Measurements from ENCODE around the gene TFIP11. TPM values are rescaled to one million over a fixed set of nuclear protein-coding genes. Genes with fewer than 3 reads are reported as not detected.

Gene TFIP11
- total RNA-seq, 1 experiment from 2014 or later = 29.8 TPM

DNA sequence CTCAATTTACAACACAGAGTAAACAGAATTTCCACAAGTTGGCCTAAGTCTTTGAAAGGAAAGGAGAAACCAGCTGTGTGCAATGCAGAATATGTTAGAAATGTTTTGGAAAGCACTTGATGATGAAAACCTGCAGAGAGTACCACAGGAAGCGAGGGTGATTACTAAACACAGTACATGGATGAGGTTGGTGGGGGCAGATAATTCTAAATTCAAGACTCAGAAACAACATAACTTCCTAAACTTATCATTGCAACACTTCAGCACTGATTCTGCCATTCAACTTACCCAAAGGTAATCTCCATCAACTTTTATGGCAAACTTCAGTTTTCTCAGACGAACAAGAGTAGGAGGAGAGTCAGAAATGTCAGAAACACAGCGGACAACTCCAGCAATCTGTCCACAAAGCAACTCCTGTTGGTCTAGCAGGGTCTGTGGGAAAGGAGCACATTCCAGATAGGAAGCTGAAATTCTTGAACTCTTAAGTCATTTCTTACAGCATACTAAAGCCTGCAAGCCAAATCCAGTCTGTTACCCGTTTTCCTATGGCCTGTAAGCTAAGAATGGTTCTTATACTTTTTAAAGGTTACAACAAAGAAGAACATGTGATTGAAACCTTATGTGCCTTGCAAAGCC is 35.5 kb downstream of the TFIP11 start:
- Histone ChIP-seq H3K9me3 (ENCODE audit: control insufficient read depth, insufficient read depth, low read depth, low read length) (no peaks in the 10 kb centered on the region), H3K27ac (ENCODE audit: low read length) (no peak overlapping the region), H3K27me3 (ENCODE audit: control insufficient read depth, insufficient read depth, low read length) (no peaks in the 10 kb centered on the region), H3K4me3 (ENCODE audit: low read depth in 2 of 2, low read length in 2 of 2) (no peak overlapping the region), H3K36me3 (ENCODE audit: control insufficient read depth, insufficient read depth, low read length) (peaks cover 6% of the 10 kb centered on the region; the same call in 1 of the 2 replicates), H3K4me1 (ENCODE audit: control insufficient read depth, insufficient read depth, low read length) (peaks cover 18% of the 10 kb centered on the region)
- TF ChIP-seq, protein P1, sequence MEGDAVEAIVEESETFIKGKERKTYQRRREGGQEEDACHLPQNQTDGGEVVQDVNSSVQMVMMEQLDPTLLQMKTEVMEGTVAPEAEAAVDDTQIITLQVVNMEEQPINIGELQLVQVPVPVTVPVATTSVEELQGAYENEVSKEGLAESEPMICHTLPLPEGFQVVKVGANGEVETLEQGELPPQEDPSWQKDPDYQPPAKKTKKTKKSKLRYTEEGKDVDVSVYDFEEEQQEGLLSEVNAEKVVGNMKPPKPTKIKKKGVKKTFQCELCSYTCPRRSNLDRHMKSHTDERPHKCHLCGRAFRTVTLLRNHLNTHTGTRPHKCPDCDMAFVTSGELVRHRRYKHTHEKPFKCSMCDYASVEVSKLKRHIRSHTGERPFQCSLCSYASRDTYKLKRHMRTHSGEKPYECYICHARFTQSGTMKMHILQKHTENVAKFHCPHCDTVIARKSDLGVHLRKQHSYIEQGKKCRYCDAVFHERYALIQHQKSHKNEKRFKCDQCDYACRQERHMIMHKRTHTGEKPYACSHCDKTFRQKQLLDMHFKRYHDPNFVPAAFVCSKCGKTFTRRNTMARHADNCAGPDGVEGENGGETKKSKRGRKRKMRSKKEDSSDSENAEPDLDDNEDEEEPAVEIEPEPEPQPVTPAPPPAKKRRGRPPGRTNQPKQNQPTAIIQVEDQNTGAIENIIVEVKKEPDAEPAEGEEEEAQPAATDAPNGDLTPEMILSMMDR (IDR thresholded peaks at IDR 0.05) = no peak
- TF ChIP-seq, protein P2, sequence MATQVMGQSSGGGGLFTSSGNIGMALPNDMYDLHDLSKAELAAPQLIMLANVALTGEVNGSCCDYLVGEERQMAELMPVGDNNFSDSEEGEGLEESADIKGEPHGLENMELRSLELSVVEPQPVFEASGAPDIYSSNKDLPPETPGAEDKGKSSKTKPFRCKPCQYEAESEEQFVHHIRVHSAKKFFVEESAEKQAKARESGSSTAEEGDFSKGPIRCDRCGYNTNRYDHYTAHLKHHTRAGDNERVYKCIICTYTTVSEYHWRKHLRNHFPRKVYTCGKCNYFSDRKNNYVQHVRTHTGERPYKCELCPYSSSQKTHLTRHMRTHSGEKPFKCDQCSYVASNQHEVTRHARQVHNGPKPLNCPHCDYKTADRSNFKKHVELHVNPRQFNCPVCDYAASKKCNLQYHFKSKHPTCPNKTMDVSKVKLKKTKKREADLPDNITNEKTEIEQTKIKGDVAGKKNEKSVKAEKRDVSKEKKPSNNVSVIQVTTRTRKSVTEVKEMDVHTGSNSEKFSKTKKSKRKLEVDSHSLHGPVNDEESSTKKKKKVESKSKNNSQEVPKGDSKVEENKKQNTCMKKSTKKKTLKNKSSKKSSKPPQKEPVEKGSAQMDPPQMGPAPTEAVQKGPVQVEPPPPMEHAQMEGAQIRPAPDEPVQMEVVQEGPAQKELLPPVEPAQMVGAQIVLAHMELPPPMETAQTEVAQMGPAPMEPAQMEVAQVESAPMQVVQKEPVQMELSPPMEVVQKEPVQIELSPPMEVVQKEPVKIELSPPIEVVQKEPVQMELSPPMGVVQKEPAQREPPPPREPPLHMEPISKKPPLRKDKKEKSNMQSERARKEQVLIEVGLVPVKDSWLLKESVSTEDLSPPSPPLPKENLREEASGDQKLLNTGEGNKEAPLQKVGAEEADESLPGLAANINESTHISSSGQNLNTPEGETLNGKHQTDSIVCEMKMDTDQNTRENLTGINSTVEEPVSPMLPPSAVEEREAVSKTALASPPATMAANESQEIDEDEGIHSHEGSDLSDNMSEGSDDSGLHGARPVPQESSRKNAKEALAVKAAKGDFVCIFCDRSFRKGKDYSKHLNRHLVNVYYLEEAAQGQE (IDR thresholded peaks at IDR 0.05; ENCODE audit: insufficient read depth in 1 of 2, low read depth in 2 of 2, low read length in 1 of 2) = no peak
- TF ChIP-seq POLR2AphosphoS5 (IDR thresholded peaks at IDR 0.05; ENCODE audit: low read depth, low read length) (no peak), SIN3A (IDR thresholded peaks at IDR 0.05; ENCODE audit: borderline replicate concordance, insufficient read depth, low read depth, low read length) (no peak), TCF7L2 (IDR thresholded peaks at IDR 0.05; ENCODE audit: low read depth, low read length) (no peak)
- no TSS peak for BruUV-seq (replicated peaks)
- ChIA-PET CTCF (no interaction called here), POLR2A (interaction anchor here (0.7 kb wide), 1 partner anchor 35 kb away, joined by 5 read pairs; no protein-coding TSS in a partner anchor)
- no peak for DNase-seq (ENCODE audit: low read depth, low spot score)
- intact Hi-C loops (cut with micrococcal nuclease; ENCODE audit: unreplicated experiment) (no loop called here), in situ Hi-C loops (cut with HindIII; ENCODE audit: low pct_unique_long_range_greater_than_20kb, low sequenced_read_pairs) (no loop called here)
- no peak for ATAC-seq

DNA sequence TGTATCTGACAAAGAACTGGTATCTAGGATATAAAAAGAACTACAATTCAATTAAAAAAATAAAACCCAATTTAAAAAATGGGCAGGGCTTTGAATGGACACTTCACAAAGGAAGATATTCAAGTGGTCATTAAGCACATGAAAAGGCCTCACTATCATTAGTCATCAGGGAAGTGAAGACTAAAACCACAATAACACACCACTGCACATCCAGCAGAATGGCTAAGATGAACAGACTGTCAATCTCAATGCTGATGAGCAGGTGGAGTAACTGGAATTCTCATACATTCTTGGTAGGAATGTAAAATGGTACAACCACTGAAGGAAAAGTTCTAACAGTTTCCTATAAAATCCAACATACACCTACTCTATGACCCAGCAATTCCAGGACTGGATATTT is 37.6 kb downstream of the TFIP11 start:
- POLR2A ChIA-PET = no interaction called here
- TF ChIP-seq, protein P1 (IDR thresholded peaks at IDR 0.05) = no peak
- no peak for TF ChIP-seq TCF7L2 (IDR thresholded peaks at IDR 0.05; ENCODE audit: low read depth, low read length)
- no peak for TF ChIP-seq POLR2AphosphoS5 (IDR thresholded peaks at IDR 0.05; ENCODE audit: low read depth, low read length)
- TF ChIP-seq, protein P2 (IDR thresholded peaks at IDR 0.05; ENCODE audit: insufficient read depth in 1 of 2, low read depth in 2 of 2, low read length in 1 of 2) = no peak
- TF ChIP-seq SIN3A (IDR thresholded peaks at IDR 0.05; ENCODE audit: borderline replicate concordance, insufficient read depth, low read depth, low read length) = no peak
- ATAC-seq (no peak), DNase-seq (ENCODE audit: low read depth, low spot score) (no peak)
- Histone ChIP-seq H3K27me3 (ENCODE audit: control insufficient read depth, insufficient read depth, low read length) (no peaks in the 10 kb centered on the region), H3K4me1 (ENCODE audit: control insufficient read depth, insufficient read depth, low read length) (peaks cover 2% of the 10 kb centered on the region; the same call in 1 of the 2 replicates), H3K27ac (ENCODE audit: low read length) (no peak overlapping the region), H3K36me3 (ENCODE audit: control insufficient read depth, insufficient read depth, low read length) (peaks cover 8% of the 10 kb centered on the region; the same call in 1 of the 2 replicates), H3K4me3 (ENCODE audit: low read depth in 2 of 2, low read length in 2 of 2) (no peak overlapping the region), H3K9me3 (ENCODE audit: control insufficient read depth, insufficient read depth, low read depth, low read length) (no peaks in the 10 kb centered on the region)
- BruUV-seq (replicated peaks) = no TSS peak
- CTCF ChIA-PET = no interaction called here
- intact Hi-C loops (cut with micrococcal nuclease; ENCODE audit: unreplicated experiment) = no loop called here
- in situ Hi-C loops (cut with HindIII; ENCODE audit: low pct_unique_long_range_greater_than_20kb, low sequenced_read_pairs) = no loop called here
